ENCODE measurements around the gene SMARCB1. TPM values are rescaled to one million over a fixed set of nuclear protein-coding genes. Genes with fewer than 3 reads are reported as not detected.

SMARCB1 gene
- polyA plus RNA-seq, 1 donor = 79.3 TPM

DNA sequence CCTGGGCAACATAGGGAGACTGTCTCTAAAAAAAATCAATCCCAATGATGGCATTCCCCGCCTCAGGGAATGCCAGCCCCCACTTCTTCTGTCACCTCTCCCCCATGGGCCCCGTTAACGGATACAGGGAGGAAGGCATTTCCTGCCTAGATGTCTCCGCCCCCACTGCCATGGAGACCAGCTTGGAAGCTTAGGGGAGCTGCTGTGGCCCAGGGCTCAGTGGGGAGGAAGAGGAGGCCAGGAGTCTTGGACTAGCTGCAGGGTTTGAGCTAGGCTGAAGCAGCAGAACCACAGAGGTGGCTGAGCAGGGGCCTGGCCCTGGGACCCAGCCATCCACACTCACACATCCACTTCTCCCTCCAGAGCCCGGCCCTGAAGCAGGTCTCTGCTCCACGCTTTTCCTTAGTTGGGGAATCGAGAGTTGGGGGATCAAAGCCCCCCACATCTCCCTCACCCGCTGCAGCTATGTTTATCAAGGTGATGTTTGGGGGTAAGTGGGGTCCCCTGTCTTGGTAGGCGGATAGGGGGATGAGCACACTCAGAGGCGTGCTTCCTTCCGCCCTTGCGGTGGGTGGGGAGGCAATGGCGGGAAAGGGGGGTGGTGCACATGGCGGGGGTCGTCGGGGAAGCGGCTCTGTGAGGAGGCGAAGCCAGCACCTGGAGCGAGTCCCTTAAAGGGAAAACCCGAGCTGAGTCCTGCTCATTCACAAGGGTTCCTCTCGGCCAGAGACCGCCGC, 23.8 kb upstream of the SMARCB1 start, which contains the start of gene C22orf15:
Gene C22orf15 (plus strand): TSS at position 149 of the 737 bp plus-strand sequence. CDS start 317 bp downstream, at position 466.
- no peak for DNase-seq

DNA sequence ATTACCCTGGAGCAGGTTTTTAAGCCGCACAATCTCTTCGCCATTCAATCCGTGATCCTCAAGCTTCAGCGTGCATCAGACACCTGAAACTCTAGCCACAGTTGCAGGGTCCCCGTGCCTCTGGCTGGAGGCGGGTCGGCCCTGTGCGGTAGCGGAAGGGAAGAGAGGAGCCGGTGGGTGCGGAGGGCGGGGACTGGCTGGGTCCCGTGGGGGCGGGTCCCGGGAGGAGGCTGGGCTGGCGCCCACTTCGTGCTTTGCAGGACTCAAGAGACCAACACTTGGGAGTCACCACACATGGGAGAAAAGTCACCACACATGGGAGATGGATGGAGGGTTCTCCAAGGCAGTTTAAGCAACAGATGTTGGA, 23.2 kb upstream of the SMARCB1 start:
- no peak for DNase-seq

DNA sequence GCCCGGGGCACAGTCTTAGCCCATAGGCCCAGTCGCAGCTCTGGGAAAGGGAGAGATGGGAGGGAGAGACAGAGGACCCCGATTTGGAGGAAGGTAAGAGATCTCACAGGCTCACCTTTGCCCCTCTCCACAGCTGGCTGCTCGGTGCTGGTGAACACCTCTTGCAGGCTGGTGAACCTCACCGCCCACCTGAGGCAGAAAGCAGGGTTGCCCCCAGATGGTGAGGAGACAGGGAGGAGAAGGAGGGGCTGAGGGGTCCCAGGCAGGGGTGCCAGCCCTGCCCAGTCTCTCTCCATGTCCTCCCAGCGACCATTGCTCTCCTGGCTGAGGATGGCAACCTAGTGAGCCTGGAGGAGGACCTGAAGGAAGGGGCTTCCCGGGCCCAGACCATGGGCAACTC, 22.8 kb upstream of the SMARCB1 start:
- DNase-seq = no peak

DNA sequence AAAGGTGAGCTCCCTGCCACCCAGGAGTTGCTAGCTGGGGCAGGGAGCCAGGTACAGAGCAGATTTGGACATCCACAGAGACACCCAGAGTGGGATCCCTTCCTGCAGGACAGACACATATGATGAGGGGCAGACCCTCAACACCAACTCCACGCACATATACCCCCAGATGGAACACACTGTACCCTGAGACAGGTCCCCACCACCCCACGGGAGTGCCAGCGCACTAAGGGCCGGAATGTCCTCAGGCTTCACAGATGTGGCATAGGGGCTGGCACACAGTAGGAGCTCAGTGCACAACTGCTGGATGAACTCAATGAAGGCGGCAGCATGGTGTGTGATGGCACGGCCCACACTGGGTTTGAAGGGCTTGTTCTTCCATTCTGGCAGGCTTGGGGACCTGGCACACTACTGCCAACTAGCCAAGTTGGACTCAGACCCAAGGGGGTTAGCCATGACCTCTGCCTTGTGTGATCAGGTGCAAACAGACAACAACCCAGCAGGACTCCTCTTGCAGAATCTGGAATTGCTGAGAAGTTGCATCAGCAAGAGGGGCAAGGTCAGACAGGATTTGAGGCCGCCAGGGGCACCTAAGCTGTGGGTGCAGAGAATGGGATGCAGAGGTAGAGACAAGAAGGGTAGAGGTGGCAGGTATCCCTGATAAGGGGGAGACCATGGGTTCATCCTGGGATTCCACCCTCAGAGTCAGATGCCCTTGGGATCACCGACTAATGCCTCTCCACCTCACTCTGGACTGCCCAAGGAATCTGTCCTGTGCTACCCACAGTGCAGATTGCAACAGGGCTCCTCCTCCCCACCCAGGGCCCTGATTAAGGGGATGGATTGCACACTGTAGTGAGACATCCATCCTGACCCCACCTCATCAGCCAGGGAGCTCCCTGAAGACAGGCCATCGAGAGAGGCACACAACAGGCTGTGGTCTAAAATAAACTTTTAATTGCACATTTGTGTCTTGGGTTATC, 21.6 kb upstream of the SMARCB1 start:
- DNase-seq = no peak

DNA sequence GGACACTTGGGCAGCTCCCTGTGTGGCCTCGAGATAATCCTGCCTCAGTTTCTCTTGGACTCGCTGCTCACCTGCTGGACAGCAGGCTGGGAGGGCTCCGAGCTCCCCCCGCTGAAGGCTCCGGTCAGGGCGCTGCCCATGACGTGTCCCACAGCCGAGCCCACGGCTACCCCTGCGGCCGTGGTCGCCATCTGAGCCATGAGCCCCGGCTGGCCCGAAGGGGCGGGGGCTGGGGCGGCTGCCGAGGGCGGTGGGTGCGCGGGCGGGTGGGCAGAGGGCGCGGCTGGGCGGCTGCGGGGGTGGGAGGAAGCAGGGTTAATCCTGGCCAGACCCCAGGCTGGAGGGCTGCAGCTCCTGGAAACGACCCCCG, 19.5 kb upstream of the SMARCB1 start:
- DNase-seq = no peak

DNA sequence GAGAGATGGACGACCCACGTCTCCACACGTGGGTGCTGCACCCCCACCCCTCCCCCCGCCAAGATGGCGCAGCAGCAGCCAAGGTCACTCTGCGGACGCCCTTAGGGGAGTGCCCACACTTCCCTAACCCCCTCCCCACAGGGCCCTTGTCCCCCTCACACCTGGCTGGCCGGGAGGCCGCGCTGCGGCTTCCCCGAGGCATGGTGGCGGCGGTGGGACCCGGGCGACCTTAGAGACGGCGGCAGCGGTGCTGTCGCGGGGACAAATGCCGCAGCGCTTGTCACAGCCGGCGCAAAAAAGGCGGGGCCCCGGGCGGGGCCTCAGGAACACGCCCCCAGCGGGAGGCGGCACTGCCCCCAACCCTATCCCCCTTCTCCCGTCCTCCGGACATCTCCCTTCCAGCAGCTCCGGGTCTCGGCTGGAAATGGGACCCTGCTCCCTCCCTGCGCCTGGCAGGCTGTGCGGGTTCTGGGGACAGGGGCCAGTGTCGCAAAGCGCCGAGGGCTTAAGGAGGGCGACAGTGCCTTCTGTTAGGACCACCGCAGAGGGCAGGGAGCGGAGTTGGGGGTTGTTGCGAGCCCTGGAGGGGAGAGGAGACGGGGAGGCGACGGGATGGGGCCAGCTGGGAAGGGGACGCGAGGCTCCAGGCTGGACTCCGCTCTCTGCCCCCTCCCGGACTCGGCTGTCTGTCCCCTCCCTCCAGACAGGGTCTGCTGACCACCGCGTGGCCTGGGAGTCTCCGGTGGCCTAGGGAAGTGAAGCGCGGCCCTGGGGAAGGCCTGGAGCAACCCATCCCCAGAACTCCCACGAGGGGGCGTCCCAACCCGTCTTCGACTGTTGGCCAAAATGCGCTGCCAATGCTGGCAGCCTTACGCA, 18.9 kb upstream of the SMARCB1 start, which contains the start of gene CHCHD10:
Gene CHCHD10 (minus strand): TSS at position 300 of the 876 bp plus-strand sequence. CDS start 98 bp downstream, at position 202.
- peak; percentile 81 for DNase-seq

DNA sequence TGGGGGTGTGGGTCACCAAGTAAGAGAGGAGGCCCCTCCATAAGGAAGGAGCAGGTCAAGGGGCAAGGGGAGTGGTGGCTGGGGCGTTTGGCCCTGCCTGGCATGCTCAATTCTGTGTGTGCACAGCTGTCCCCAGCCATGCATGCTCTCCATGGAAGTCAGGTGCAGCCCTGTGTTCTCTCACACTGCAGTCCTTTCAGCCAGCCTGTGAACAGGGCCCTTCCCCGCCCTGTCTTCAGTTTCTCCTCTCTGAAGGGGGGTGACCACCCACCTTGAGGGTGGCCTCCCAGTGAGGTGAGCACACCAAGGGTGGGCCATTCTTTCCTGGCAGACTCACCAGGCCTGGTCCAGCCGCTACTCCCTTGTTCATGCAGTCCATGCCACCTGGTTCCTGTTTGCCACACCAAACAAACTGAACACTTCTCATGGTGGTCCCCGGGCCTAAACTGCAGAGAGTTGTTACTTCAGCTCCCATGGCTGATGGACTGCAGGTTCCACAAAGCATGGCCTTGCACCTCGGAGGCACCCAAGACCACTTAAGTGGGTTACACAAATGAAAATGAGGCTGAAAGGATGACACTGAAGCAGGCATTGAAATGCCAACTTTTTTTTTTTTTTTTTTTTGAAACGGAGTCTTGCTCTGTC, 17.3 kb upstream of the SMARCB1 start:
- DNase-seq = no peak

DNA sequence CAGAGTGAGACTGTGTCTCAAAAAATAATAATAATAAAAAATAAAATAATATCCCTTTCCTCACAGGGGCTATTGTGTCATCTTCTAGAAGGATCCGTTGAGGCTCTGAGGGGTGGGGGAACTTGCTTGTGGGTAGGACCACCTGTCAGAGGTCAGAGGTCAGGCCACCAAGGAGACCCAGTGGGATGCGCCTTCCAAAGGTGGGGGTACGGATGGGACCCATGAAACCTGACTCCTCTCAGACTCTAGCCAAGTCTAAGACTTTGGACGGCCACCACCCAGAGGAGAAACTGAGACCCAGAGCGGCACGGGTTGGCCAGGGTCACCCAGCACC, 14.5 kb upstream of the SMARCB1 start:
- DNase-seq = no peak

DNA sequence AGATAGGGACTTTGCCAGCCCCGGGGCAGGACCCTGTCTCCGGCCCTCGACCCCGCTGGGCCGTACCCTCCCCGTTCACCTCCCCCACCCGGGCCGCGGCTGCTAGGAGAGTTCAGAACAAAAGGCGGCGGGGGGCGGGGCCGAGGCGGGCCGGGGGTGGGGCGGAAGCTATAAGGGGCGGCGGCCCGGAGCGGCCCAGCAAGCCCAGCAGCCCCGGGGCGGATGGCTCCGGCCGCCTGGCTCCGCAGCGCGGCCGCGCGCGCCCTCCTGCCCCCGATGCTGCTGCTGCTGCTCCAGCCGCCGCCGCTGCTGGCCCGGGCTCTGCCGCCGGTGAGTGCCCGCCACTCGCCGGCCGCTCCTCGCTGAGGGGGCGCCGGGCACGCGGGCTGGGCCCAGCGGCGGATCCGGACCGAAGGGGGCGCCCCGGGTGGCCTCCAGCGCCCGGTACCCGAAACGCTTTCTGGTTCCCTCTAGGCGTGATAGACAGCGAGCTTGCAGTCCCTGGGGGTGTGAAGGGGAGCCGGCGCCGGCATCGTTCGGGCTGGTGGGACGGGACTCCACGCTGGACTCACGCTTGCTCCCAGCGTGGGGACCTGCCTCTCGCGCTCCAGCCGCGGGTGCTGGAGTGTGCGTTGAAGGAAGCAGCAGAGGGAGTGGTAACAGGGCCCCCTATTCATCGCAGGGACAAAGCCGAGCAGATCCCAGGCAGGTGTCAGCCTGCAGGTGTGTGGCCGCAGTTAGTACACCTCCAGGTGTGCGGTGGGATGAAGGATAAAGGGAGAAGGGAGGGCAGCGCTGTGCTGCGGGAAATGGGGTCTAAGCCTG, 13.9 kb upstream of the SMARCB1 start, which contains the start of gene MMP11:
Gene MMP11 (plus strand): TSS at position 201 of the 825 bp plus-strand sequence. CDS start 22 bp downstream, at position 223.
- DNase-seq = peak; percentile 56

DNA sequence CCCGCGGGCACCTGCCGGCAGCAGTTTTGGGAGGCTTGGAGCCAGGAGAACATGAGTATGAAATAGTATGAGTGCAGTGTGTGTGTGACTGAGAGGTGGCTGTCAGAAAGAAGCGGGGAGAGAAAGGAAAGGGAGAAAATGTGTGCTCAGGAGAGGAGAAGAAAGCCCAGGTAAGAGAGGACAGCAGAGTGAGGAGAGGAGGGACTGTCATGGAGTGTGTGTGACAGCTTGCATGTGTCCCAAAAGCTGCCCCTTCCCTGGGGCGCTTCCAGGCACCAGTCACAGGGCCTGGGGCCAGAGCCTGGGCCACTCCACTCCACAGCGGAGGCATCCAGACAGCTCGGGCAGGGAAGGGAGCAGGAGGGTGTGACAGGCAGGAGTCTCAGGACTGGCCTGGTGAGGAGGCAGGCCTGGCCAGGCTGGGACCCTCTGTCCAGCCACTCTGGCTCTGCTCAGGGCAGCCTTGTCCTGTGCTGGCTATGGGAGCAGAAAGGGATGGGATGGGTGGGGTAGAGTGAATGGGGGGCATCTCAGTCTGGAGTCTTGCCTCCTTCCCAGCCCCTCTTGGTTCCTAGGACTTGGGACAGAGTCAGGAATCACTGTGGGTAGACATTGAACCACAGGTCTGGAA, 13.2 kb upstream of the SMARCB1 start:
- no peak for DNase-seq

DNA sequence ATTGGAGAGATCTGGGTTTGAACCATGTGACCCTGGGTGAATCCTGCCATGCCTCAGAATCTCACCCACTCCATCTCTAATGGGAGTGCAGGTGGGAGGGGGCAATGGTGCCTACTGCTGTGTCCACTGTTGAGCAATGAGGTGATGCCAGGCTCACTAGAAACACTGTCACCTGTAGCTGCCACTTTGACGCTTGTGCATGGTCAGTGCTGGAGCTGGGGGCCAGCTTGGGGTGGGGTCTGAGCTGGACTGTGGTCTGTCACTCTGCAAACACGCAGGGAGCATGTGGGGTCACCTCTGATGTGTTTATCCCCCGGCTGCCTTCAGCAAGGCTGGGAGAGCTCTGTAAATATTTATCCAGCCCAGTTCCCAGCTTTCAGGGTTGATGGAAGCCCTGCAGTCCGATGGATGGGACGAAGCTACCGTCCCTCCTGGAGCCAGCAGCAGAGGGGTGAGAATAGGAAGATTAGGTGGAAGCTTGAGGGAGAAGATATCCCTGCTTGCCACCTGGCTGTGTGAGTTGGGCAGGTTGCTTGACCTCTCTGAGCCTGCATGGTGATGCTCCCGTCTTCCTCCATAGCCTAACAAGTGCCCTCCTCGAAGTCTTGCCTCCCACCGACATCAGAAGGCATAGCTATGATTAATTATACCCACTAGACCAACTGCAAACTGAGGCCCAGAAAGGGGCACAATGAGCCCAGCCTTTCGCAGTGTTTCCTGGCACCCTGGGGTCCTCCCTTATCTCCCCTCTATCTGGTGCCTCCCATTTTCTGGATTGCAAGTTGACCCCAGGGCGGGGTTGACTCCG, 12.4 kb upstream of the SMARCB1 start:
- no peak for DNase-seq

DNA sequence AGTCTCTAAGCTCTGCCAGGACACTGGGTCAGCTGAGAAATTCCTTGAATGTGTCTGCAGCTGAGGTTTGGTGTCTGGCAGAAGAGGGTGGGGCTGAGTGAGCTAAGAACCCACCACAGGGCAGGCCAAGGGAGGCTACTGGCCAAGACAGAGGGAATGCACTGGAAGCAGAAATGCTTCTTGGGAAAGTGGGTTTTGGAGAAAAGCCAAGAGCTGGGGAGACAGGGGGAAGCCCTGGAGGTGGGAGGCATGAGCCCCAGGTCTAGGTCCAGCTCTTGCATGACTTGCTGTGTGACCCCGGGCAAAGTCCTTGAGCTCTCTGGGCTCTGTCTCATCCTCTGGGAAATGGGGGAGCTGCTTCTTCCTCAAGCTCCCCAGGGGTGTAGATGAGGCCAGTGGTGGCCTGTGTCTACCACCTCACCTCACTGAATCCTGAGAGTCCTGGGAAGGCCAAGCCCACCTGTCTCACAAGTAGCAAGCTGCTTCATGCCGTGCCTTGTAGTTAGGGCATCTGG, 11.8 kb upstream of the SMARCB1 start:
- no peak for DNase-seq

DNA sequence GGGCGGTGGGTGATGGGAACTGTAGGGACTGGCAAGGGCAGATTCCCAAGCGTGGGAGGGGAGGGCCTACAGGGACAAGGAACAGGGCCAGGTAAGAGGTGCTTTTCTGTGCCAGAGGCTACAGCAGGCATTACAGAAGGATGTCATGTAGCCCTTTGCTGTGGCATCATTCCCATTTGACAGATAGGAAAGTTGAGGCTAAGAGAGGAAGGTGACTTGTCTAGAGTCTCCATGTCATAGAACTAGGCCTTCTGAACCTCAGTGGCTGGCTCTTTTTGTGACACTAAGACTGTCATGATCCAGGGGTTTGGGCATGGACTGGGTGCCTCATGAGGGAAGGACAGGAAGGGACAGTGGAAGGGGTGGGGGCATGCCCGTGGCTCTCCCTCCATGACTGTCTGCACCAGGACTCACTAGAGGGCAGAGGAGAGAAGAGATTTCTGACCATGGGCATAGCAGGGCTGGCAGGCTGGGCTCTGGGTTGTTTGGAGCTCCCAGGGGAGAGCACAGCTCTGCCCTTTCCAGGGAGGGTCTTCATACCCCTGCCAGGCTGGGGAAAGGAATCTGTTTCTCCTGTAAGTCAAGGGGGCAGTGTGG, 10.9 kb upstream of the SMARCB1 start:
- no peak for DNase-seq

DNA sequence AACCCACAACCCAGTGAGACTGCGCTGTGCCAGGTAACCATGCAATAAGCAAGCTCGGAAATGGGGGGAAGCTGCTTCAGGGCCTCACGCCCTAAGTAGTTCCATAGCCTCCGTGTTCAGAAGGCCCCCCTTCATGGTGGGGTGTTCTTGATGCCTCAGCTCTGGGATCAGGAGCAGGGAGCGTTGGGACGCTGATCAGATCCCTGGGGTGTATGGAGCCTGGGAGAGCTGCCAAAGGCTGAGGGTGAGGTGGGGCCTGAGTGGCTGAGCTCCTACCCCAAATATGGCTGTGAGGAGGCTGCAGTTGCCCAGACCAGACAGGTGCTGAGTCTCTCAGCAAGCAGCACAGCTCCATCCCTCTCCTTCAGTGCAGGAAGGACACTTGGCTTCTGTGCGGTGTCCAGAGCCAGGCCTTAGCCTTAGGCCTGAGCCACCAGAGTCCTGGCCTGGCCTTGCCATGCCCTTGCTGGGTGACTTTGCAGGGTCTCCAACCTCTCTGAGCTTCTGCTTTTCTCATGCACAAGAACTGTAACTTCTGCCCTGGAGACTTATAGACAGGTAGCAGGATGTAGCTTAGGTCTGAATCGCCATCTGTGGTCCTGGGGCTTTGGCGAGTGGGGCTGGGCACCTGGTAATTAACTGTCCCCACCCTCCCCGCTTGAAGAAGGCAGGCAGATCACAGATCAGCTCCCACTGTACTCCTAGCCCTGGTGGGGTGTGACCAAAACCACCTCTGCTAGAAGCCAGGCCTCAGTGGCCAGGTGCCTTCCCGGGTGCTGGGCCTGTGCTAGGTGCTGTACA, 8.8 kb upstream of the SMARCB1 start:
- no peak for DNase-seq

DNA sequence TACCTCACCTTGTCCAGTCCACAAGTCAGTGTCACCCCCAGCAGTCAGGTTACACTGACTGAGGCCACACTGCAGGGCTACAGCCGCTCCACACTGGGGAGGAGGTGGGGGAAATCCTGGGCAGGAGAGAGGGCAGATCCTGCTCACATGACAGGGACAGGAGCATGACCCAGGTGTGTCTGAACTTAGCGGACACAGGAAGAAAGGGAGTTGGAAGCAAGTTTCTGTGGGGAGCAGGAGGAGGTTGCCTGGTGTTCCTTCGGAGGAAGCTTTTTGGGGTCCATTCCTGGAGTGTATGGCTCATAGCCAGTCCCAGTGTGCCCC, 8.2 kb upstream of the SMARCB1 start:
- DNase-seq = no peak

DNA sequence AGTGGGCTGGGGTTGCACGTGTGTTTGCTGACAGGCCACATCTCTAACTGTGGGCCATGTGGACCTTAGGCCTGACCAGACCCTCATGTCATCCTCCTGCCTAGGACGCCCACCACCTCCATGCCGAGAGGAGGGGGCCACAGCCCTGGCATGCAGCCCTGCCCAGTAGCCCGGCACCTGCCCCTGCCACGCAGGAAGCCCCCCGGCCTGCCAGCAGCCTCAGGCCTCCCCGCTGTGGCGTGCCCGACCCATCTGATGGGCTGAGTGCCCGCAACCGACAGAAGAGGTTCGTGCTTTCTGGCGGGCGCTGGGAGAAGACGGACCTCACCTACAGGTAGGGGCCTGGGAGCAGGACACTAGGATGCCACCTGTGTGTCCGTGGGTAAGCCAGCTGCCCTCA, 7.7 kb upstream of the SMARCB1 start:
- DNase-seq = no peak

DNA sequence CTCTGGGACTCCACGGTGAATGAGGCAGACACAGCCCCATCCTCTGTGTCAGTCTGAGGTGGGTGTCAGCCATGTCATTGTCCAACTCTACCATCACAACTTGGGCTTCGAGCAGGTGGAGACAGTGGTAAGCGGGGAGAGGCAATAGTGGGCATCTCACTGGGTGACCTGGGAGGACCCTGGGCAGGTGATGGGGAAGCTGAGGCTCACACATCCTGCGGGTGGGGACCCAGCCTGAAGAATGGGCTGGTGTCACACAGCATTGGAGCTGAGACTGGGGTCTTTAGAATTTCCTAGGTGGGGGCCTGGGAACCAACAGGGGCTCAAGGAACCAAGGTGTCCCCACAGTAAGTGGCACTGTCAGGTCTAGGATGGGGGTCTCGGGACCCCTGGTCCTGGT, 7.0 kb upstream of the SMARCB1 start:
- DNase-seq = no peak

DNA sequence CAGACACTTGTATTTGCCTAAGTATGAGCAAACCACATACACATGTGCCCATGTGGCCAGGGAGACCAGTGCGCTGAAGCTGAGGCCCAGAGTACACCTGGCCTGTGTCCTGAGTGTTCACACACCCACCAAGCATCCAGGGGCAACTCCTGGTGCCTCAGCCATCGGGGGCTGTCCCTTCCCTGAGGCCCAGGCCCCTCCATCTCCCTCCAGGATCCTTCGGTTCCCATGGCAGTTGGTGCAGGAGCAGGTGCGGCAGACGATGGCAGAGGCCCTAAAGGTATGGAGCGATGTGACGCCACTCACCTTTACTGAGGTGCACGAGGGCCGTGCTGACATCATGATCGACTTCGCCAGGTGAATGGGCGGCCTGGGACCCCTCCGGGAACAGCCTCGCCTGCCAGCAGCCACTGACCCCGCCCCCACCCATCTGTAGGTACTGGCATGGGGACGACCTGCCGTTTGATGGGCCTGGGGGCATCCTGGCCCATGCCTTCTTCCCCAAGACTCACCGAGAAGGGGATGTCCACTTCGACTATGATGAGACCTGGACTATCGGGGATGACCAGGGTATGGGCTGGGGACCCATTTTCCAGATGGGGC, 6.5 kb upstream of the SMARCB1 start:
- no peak for DNase-seq

All from hindlimb muscle (tissue), 1 donor.